MM.1S (cell line): ENCODE results near the gene LCP2.

Experiments
- CTCF ChIP-seq: fragments of 300-600 bp; sonication (generic); IDR thresholded peaks from 2 replicates; pipeline ENCODE4 v1.5.1; 2016; ENCODE audit warnings: antibody characterized with exemption, low read length, mixed read lengths
- EZH2 ChIP-seq: fragments of 300-600 bp; sonication (generic); optimal IDR thresholded peaks from 2 replicates; pipeline ENCODE3; 2017; ENCODE audit warnings: low read depth, mild to moderate bottlenecking, antibody characterized with exemption, low read length, mixed read lengths

- TF ChIP-seq EZH2 (no peak), CTCF (no peak)
Measured at GRCh38 chr5:170256571-170256970, 41.0 kb downstream of the LCP2 start.
